K562 treated with DMSO at 1 percent for 24 hours (cell line): Measurements from ENCODE around the gene UHMK1. TPM values are rescaled to one million over a fixed set of nuclear protein-coding genes. Genes with fewer than 3 reads are reported as not detected.

Source experiments
- total RNA-seq: library from RNA; unstranded; fragments of 300-600 nt; gene quantifications from 2 replicates; pipeline ENCODE4 v1.2.3, GENCODE V29; 2022; ENCODE audit warnings: low read depth; ENCODE audit not compliant: insufficient read depth

Gene UHMK1
- 12.0 and 13.4 TPM in 2 replicates for total RNA-seq

GRCh38 chr1:162497723-162498495 lies at the start of gene UHMK1:
UHMK1 (plus strand) TSS chr1:162497818; CDS start chr1:162498001, 183 bp downstream.

GRCh38 chr1:162561616-162562469 lies 64.2 kb downstream of the UHMK1 start, which contains the start of gene UAP1:
UAP1 (plus strand) TSS chr1:162561722; CDS start chr1:162566069, 4,347 bp downstream.

Other genes with a start within 250 kb of the UHMK1 start
- not detected in 2 replicates for gene SPATA46, start 121.0 kb upstream of the UHMK1 start, total RNA-seq
- 1.4 and 2.6 TPM in 2 replicates for gene C1orf226, start 116.1 kb upstream of the UHMK1 start, total RNA-seq
- 0.20 TPM in 1 of 2 replicates, not detected in the other for gene SH2D1B, start 85.7 kb upstream of the UHMK1 start, total RNA-seq
- gene UAP1, start 63.9 kb downstream of the UHMK1 start, total RNA-seq = 48.3 and 56.4 TPM in 2 replicates
- gene DDR2, start 134.6 kb downstream of the UHMK1 start, total RNA-seq = 0.73 and 1.1 TPM in 2 replicates